ENCODE measurements around the gene TUBGCP6.
"Not testable (repeated sequence)": the region's sequence is repeated elsewhere in the genome, so short reads cannot be mapped to it uniquely, and the experiment has no call there.

Gene TUBGCP6

GRCh38 chr22:50179937-50180726 is 64.7 kb downstream of the TUBGCP6 start:
- no peak for DNase-seq (ENCODE audit: low spot score)

GRCh38 chr22:50178871-50179869 is 65.7 kb downstream of the TUBGCP6 start:
- no peak for DNase-seq (ENCODE audit: low spot score)

- no peak for DNase-seq (ENCODE audit: low spot score)
Observed at GRCh38 chr22:50178471-50178864, 66.4 kb downstream of the TUBGCP6 start.

- no peak for DNase-seq (ENCODE audit: low spot score)
Observed at GRCh38 chr22:50177537-50178470, 67.0 kb downstream of the TUBGCP6 start.

- no peak for DNase-seq (ENCODE audit: low spot score)
Observed at GRCh38 chr22:50176850-50177536, 67.8 kb downstream of the TUBGCP6 start.

- no peak for DNase-seq (ENCODE audit: low spot score)
Observed at GRCh38 chr22:50175921-50176849, 68.6 kb downstream of the TUBGCP6 start.

- no peak for DNase-seq (ENCODE audit: low spot score)
Observed at GRCh38 chr22:50175191-50175461, 69.7 kb downstream of the TUBGCP6 start.

- no peak for DNase-seq (ENCODE audit: low spot score)
Observed at GRCh38 chr22:50174382-50175190, 70.2 kb downstream of the TUBGCP6 start.

- DNase-seq (ENCODE audit: low spot score): no peak
Observed at GRCh38 chr22:50173983-50174355, 70.9 kb downstream of the TUBGCP6 start.

- DNase-seq (ENCODE audit: low spot score): no peak
Observed at GRCh38 chr22:50173311-50173982, 71.4 kb downstream of the TUBGCP6 start.

GRCh38 chr22:50171965-50172421 is 72.8 kb downstream of the TUBGCP6 start:
- DNase-seq (ENCODE audit: low spot score): no peak

- DNase-seq (ENCODE audit: low spot score): no peak
Observed at GRCh38 chr22:50171319-50171964, 73.4 kb downstream of the TUBGCP6 start.

- DNase-seq (ENCODE audit: low spot score): no peak
Observed at GRCh38 chr22:50170453-50171318, 74.1 kb downstream of the TUBGCP6 start, which contains the start of gene PANX2. TSS of gene PANX2 (plus strand) at chr22:50170731. CDS start at chr22:50170731, 0 bp downstream.

- DNase-seq (ENCODE audit: low spot score): no peak
Observed at GRCh38 chr22:50169774-50170341, 75.0 kb downstream of the TUBGCP6 start.

GRCh38 chr22:50169181-50169759 is 75.6 kb downstream of the TUBGCP6 start:
- DNase-seq (ENCODE audit: low spot score): no peak

- not testable (repeated sequence) for DNase-seq (ENCODE audit: low spot score)
Observed at GRCh38 chr22:50168490-50169180, 76.2 kb downstream of the TUBGCP6 start.
